SK-N-SH (cell line): Measurements from ENCODE around the gene WDR62.

Source experiments
- CTCF ChIP-seq: fragments of 200-600 bp; sonication (generic); IDR thresholded peaks from 2 replicates; pipeline ENCODE4 v1.6.1; 2017; ENCODE audit warnings: antibody characterized with exemption, mild to moderate bottlenecking, moderate library complexity
- GABPA ChIP-seq: IDR thresholded peaks from 2 replicates; pipeline ENCODE4 v1.4.0; 2012; ENCODE audit warnings: low read depth, mild to moderate bottlenecking
- GATA2 ChIP-seq: sonication (generic); formaldehyde crosslinking; IDR thresholded peaks from 2 replicates; pipeline ENCODE4 v1.5.0; 2020; ENCODE audit warnings: mild to moderate bottlenecking, missing genetic modification reagents
- POLR2AphosphoS5 ChIP-seq: IDR thresholded peaks from 2 replicates; pipeline ENCODE4 v1.6.1; 2012; ENCODE audit warnings: low read depth, low read length

GRCh38 chr19:36140304-36141038 is 85.8 kb downstream of the WDR62 start:
- TF ChIP-seq CTCF (no peak), POLR2AphosphoS5 (no peak), GABPA (peak; percentile 59), GATA2 (no peak)
